Gastrocnemius medialis (tissue), 4 donors: ENCODE data around the gene BCORL1. TPM values are rescaled to one million over a fixed set of nuclear protein-coding genes. Genes with fewer than 3 reads are reported as not detected.

ENCODE experiments used
- ATAC-seq, 2 donors: fragments of 150-250 bp; one replicate each; pipeline ENCODE4 v1.9.1; 2016
- DNase-seq, 2 donors: peaks; one replicate each; pipeline ENCODE4 v3.0.0-alpha.2; 2019
- H3K27ac ChIP-seq, 4 donors: fragments of 200-600 bp; sonication (generic); 1 replicate in 1 of 4; 2 replicates in 3 of 4; pipeline ENCODE4 v1.5.1; 2016 to 2018; ENCODE audit warnings: mild to moderate bottlenecking in 2 of 4, moderate library complexity in 1 of 4
- H3K27me3 ChIP-seq, 3 donors: fragments of 200-600 bp; sonication (generic) in 2 of 3; 1 replicate in 1 of 3; 2 replicates in 2 of 3; pipeline versions ENCODE4 v1.5.1 to v1.6.0; 2016 to 2019; ENCODE audit warnings: mild to moderate bottlenecking in 1 of 3, moderate library complexity in 1 of 3
- H3K36me3 ChIP-seq, 2 donors: fragments of 200-600 bp; sonication (generic) in 1 of 2; one replicate each; pipeline ENCODE4 v1.5.1; 2017 to 2018
- H3K4me1 ChIP-seq, 2 donors: fragments of 200-600 bp; sonication (generic) in 1 of 2; one replicate each; pipeline ENCODE4 v1.5.1; 2016 to 2017; ENCODE audit warnings: mild to moderate bottlenecking in 2 of 2
- H3K4me3 ChIP-seq, 4 donors: fragments of 200-600 bp; sonication (generic) in 3 of 4; 1 replicate in 1 of 4; 2 replicates in 3 of 4; pipeline ENCODE4 v1.5.1; 2016 to 2019; ENCODE audit warnings: mild to moderate bottlenecking in 2 of 4
- H3K9me3 ChIP-seq, 3 donors: fragments of 200-600 bp; sonication (generic) in 2 of 3; 1 replicate in 1 of 3; 2 replicates in 2 of 3; pipeline ENCODE4 v1.5.1; 2016 to 2019
- POLR2A ChIP-seq, 2 donors: fragments of 450-650 bp; IDR thresholded peaks; one replicate each; pipeline ENCODE4 v1.6.1; 2017; ENCODE audit warnings: antibody characterized with exemption in 2 of 2, mild to moderate bottlenecking in 2 of 2, moderate library complexity in 2 of 2
- in situ Hi-C, 4 donors: fragments of 200-750 bp; cut with MboI; loops; one replicate each; pipeline versions ENCODE4 v1.15.0 to v1.8.0; 2017; ENCODE audit warnings: low sequenced_read_pairs in 4 of 4
- intact Hi-C: fragments of 100-400 bp; cut with DNase I; formaldehyde crosslinking; loops from one replicate; pipeline ENCODE4 v1.15.1; 2023; ENCODE audit warnings: low total_unique reads
- total RNA-seq, 4 donors: library from RNA; depleted of rRNA; stranded (reverse); fragments of >200 nt; gene quantifications; one replicate each; pipeline versions ENCODE4 v1.1.0 to v1.2.3, GENCODE V29; 2016
- TF ChIP-seq, protein P1 (sequence below), 5 experiments: fragments of 450-650 bp in 3 of 5; fragments of 200-600 bp in 2 of 5; sonication (generic) in 2 of 5; IDR thresholded peaks in 4 of 5; conservative IDR thresholded peaks in 1 of 5; 1 replicate in 4 of 5; 2 replicates in 1 of 5; pipeline ENCODE4 v1.5.1; 2016 to 2019; ENCODE audit warnings: antibody characterized with exemption in 5 of 5, mild to moderate bottlenecking in 3 of 5, moderate library complexity in 3 of 5

The BCORL1 gene
- total RNA-seq, 4 donors from 2014 or later, result 1.1 to 3.6 (median 2.4) TPM

GRCh38 chrX:129956765-129957164, 25.7 kb upstream of the BCORL1 start:
- in situ Hi-C loops, result no loop called here
- intact Hi-C loops, result no loop called here
- H3K27ac ChIP-seq, result peak overlapping the region in 3 of 4 donors; percentile 21 to 62 (median 31)
- TF ChIP-seq, protein P1, sequence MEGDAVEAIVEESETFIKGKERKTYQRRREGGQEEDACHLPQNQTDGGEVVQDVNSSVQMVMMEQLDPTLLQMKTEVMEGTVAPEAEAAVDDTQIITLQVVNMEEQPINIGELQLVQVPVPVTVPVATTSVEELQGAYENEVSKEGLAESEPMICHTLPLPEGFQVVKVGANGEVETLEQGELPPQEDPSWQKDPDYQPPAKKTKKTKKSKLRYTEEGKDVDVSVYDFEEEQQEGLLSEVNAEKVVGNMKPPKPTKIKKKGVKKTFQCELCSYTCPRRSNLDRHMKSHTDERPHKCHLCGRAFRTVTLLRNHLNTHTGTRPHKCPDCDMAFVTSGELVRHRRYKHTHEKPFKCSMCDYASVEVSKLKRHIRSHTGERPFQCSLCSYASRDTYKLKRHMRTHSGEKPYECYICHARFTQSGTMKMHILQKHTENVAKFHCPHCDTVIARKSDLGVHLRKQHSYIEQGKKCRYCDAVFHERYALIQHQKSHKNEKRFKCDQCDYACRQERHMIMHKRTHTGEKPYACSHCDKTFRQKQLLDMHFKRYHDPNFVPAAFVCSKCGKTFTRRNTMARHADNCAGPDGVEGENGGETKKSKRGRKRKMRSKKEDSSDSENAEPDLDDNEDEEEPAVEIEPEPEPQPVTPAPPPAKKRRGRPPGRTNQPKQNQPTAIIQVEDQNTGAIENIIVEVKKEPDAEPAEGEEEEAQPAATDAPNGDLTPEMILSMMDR (IDR thresholded peaks at IDR 0.05 in 4 of 5, conservative IDR thresholded peaks at IDR 0.05 in 1 of 5), result no peak
- TF ChIP-seq POLR2A (IDR thresholded peaks at IDR 0.05), result no peak
- H3K4me1 ChIP-seq, result no peaks in the 10 kb centered on the region
- peaks cover 0 to 1% (median 0%) of the 10 kb centered on the region in 3 donors for H3K27me3 ChIP-seq
- DNase-seq (no peak), ATAC-seq (no peak)
- no peaks in the 10 kb centered on the region for H3K36me3 ChIP-seq
- no peaks in the 10 kb centered on the region for H3K9me3 ChIP-seq
- peak overlapping the region; percentile 43 to 55 (median 46) for H3K4me3 ChIP-seq

GRCh38 chrX:129957241-129958082, 25.0 kb upstream of the BCORL1 start:
- intact Hi-C loops, result no loop called here
- Histone ChIP-seq H3K36me3 (no peaks in the 10 kb centered on the region), H3K4me3 (peak overlapping the region; percentile 43 to 55 (median 46)), H3K27ac (peak overlapping the region; percentile 31 to 62 (median 48)), H3K9me3 (no peaks in the 10 kb centered on the region), H3K4me1 (no peaks in the 10 kb centered on the region), H3K27me3 (peaks cover 0 to 3% (median 0%) of the 10 kb centered on the region in 3 donors)
- ATAC-seq (peak; percentile 33 to 67), DNase-seq (peak in 1 of 2 donors; percentile 33)
- in situ Hi-C loops, result no loop called here
- TF ChIP-seq, protein P1 (IDR thresholded peaks at IDR 0.05 in 4 of 5, conservative IDR thresholded peaks at IDR 0.05 in 1 of 5), result no peak
- TF ChIP-seq POLR2A (IDR thresholded peaks at IDR 0.05), result no peak

GRCh38 chrX:129958083-129958465, 24.4 kb upstream of the BCORL1 start:
- Histone ChIP-seq H3K36me3 (no peaks in the 10 kb centered on the region), H3K27ac (no peak overlapping the region), H3K27me3 (peaks cover 0 to 3% (median 0%) of the 10 kb centered on the region in 3 donors), H3K4me1 (no peaks in the 10 kb centered on the region), H3K4me3 (no peak overlapping the region), H3K9me3 (no peaks in the 10 kb centered on the region)
- DNase-seq (no peak), ATAC-seq (no peak)
- in situ Hi-C loops (no loop called here), intact Hi-C loops (no loop called here)
- no peak for TF ChIP-seq POLR2A (IDR thresholded peaks at IDR 0.05)
- TF ChIP-seq, protein P1 (IDR thresholded peaks at IDR 0.05 in 4 of 5, conservative IDR thresholded peaks at IDR 0.05 in 1 of 5), result no peak

- intact Hi-C loops (no loop called here), in situ Hi-C loops (no loop called here)
- ATAC-seq, result no peak
- H3K4me3 ChIP-seq, result no peak overlapping the region
- no peak for DNase-seq
- H3K9me3 ChIP-seq, result no peaks in the 10 kb centered on the region
- H3K4me1 ChIP-seq, result no peaks in the 10 kb centered on the region
- no peaks in the 10 kb centered on the region for H3K36me3 ChIP-seq
- TF ChIP-seq, protein P1 (IDR thresholded peaks at IDR 0.05 in 4 of 5, conservative IDR thresholded peaks at IDR 0.05 in 1 of 5), result no peak
- no peak overlapping the region for H3K27ac ChIP-seq
- peaks cover 0 to 3% (median 0%) of the 10 kb centered on the region in 3 donors for H3K27me3 ChIP-seq
Observed at GRCh38 chrX:129958814-129959492, 23.5 kb upstream of the BCORL1 start.
